HCT116 (cell line): Measurements from ENCODE around the gene IFI30. TPM values are rescaled to one million over a fixed set of nuclear protein-coding genes. Genes with fewer than 3 reads are reported as not detected.

Experiments used
- ATAC-seq: fragments of 200-7000 bp; cut with Tn5 transposase; 2 replicates; pipeline ENCODE4 v1.9.1; 2020; ENCODE audit warnings: mild to moderate bottlenecking, moderate library complexity
- BruUV-seq: library from RNA; stranded (reverse); fragments of 400-500 nt; replicated peaks from 2 replicates; lab custom pipeline; 2021; lab: Mats Ljungman, UMichigan
- CTCF ChIA-PET: fragments of 300-600 bp; sonication (Branson Sonifier 250); formaldehyde crosslinking; loops from one replicate; lab custom pipeline; 2021; ENCODE audit warnings: antibody characterized with exemption; lab: Charles Lee
- POLR2A ChIA-PET: fragments of 300-600, 350-600 bp; sonication (Branson Sonifier 250); formaldehyde crosslinking; loops from one replicate; lab custom pipeline; 2021; ENCODE audit warnings: antibody characterized with exemption; lab: Charles Lee
- RAD21 ChIA-PET, 2 experiments: fragments of 300-600 bp; sonication (Branson Sonifier 250); formaldehyde crosslinking; loops; one replicate each; lab custom pipeline; 2023; ENCODE audit warnings: low total read pairs in 2 of 2; ENCODE audit not compliant: uncharacterized antibody in 2 of 2, unreplicated experiment in 2 of 2, low non-redundant PET in 1 of 2; lab: Charles Lee
- DNase-seq: peaks from one replicate; pipeline ENCODE4 v3.0.0-alpha.2; 2010; ENCODE audit warnings: low read depth, low spot score
- H2AFZ ChIP-seq: fragments of 200-600 bp; shearing (Covaris generic), sonication (generic); 2 replicates; pipeline ENCODE4 v1.6.1; 2017; ENCODE audit warnings: low read depth, mixed run types, mixed read lengths, antibody characterized with exemption, low read length; ENCODE audit not compliant: poor library complexity, severe bottlenecking
- H3K27ac ChIP-seq: 2 replicates; pipeline ENCODE4 v1.5.1; 2012; ENCODE audit warnings: low read depth, low read length
- H3K27me3 ChIP-seq: fragments of 200-600 bp; sonication (generic); 2 replicates; pipeline ENCODE4 v1.6.1; 2016; ENCODE audit warnings: mixed run types, low read length, mixed read lengths; ENCODE audit not compliant: insufficient read depth
- H3K36me3 ChIP-seq, 2 experiments: fragments of 200-500 bp in 1 of 2; fragments of 200-600 bp in 1 of 2; sonication (Bioruptor generic) in 1 of 2; sonication (generic) in 1 of 2; 2 replicates each; pipeline versions ENCODE4 v1.5.1 to v1.6.1; 2014 to 2016; ENCODE audit warnings: low read length in 2 of 2, inconsistent platforms in 1 of 2, mixed read lengths in 1 of 2, mixed run types in 1 of 2; ENCODE audit not compliant: insufficient read depth in 2 of 2, control insufficient read depth in 1 of 2
- H3K4me1 ChIP-seq, 2 experiments: fragments of 200-600 bp in 1 of 2; sonication (generic) in 1 of 2; 2 replicates each; pipeline versions ENCODE4 v1.5.1 to v1.6.1; 2012 to 2017; ENCODE audit warnings: low read length in 2 of 2, inconsistent platforms in 1 of 2, mild to moderate bottlenecking in 1 of 2, mixed read lengths in 1 of 2, mixed run types in 1 of 2, moderate library complexity in 1 of 2; ENCODE audit not compliant: insufficient read depth in 2 of 2, control insufficient read depth in 1 of 2
- H3K4me2 ChIP-seq: fragments of 200-600 bp; sonication (generic); 2 replicates; pipeline ENCODE4 v1.6.1; 2017; ENCODE audit warnings: mixed run types, low read length, mixed read lengths
- H3K4me3 ChIP-seq, 2 experiments: fragments of 200-600 bp in 1 of 2; sonication (generic) in 1 of 2; replicated peaks in 1 of 2; 2 replicates each; pipeline ENCODE4 v1.5.1; 2011 to 2016; ENCODE audit warnings: low read length in 2 of 2, control low read depth in 1 of 2, low read depth in 1 of 2, mild to moderate bottlenecking in 1 of 2, mixed read lengths in 1 of 2, mixed run types in 1 of 2
- H3K79me2 ChIP-seq: fragments of 200-600 bp; sonication (generic); 2 replicates; pipeline ENCODE4 v1.6.1; 2017; ENCODE audit warnings: mild to moderate bottlenecking, mixed run types, low read length, moderate library complexity, mixed read lengths; ENCODE audit not compliant: insufficient read depth
- H3K9ac ChIP-seq: fragments of 200-600 bp; sonication (generic); 2 replicates; pipeline ENCODE4 v1.6.1; 2016; ENCODE audit warnings: low read length, mixed read lengths
- H3K9me2 ChIP-seq: fragments of 200-600 bp; sonication (generic), shearing (Covaris generic); 2 replicates; pipeline ENCODE4 v1.6.1; 2017; ENCODE audit warnings: mixed run types, mild to moderate bottlenecking, moderate library complexity; ENCODE audit not compliant: insufficient read depth
- H3K9me3 ChIP-seq, 2 experiments: fragments of 200-500 bp in 1 of 2; fragments of 200-600 bp in 1 of 2; sonication (Bioruptor generic) in 1 of 2; sonication (generic) in 1 of 2; 2 replicates each; pipeline ENCODE4 v1.6.1; 2014 to 2017; ENCODE audit warnings: low read length in 2 of 2, mixed read lengths in 2 of 2, inconsistent platforms in 1 of 2, low read depth in 1 of 2, mild to moderate bottlenecking in 1 of 2, mixed run types in 1 of 2, moderate library complexity in 1 of 2; ENCODE audit not compliant: control insufficient read depth in 1 of 2, insufficient read depth in 1 of 2
- H4K20me1 ChIP-seq: fragments of 200-600 bp; sonication (generic), shearing (Covaris generic); 2 replicates; pipeline ENCODE4 v1.6.1; 2017; ENCODE audit warnings: mixed run types, mild to moderate bottlenecking, moderate library complexity; ENCODE audit not compliant: insufficient read depth
- EGR1 ChIP-seq: IDR thresholded peaks from 2 replicates; pipeline ENCODE4 v1.6.1; 2012; ENCODE audit warnings: low read depth
- ELF1 ChIP-seq: IDR thresholded peaks from 2 replicates; pipeline ENCODE4 v1.6.1; 2012; ENCODE audit warnings: low read depth, borderline replicate concordance
- ZNF274 ChIP-seq: fragments of 200-500 bp; sonication (Bioruptor generic); IDR thresholded peaks from 2 replicates; pipeline ENCODE4 v1.6.1; 2014; ENCODE audit warnings: mild to moderate bottlenecking, low read depth, low read length, inconsistent platforms
- intact Hi-C: fragments of 100-400 bp; cut with micrococcal nuclease; formaldehyde crosslinking; loops from 2 replicates; pipeline ENCODE4 v1.10.0; 2022
- total RNA-seq: library from RNA; stranded (reverse); gene quantifications from one replicate; pipeline ENCODE4 v1.2.1, GENCODE V29; 2021; ENCODE audit not compliant: unreplicated experiment
- TF ChIP-seq, protein P1 (sequence below), 3 experiments: fragments of 200-600 bp in 1 of 3; sonication (generic) in 1 of 3; IDR thresholded peaks in 2 of 3; conservative IDR thresholded peaks in 1 of 3; 2 replicates each; pipeline ENCODE4 v1.5.1; 2012 to 2017; ENCODE audit warnings: low read depth in 2 of 3, low read length in 2 of 3, antibody characterized with exemption in 1 of 3, borderline replicate concordance in 1 of 3, control low read depth in 1 of 3, mild to moderate bottlenecking in 1 of 3, mixed read lengths in 1 of 3, mixed run types in 1 of 3, moderate library complexity in 1 of 3; ENCODE audit not compliant: insufficient read depth in 1 of 3
- TF ChIP-seq, protein P2 (sequence below): IDR thresholded peaks from 2 replicates; pipeline ENCODE4 v1.6.1; 2011; ENCODE audit warnings: mild to moderate bottlenecking, low read length, moderate library complexity; ENCODE audit not compliant: insufficient replicate concordance; ENCODE audit errors: extremely low read depth

IFI30 gene
- total RNA-seq, 1 experiment from 2014 or later, result 64.6 TPM

DNA sequence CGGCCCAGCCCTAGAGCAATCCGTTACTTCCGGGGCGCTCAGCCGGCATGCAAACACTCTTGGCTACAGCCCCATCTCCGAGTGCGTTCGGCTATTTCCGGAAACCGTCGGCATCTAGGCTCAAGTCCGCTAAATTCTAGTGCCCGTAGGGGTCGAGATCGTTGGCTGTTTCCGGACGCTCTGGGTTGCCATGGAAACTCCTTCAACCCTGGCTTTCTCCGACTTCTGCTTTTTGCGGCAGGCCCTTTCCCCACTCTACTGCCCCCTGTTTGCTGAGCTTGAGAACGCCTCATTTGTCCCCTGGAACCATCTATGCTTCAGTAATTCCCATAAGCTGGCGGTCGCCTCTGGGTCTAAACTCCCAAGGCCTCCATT, 21.2 kb upstream of the IFI30 start:
- TF ChIP-seq ELF1 (no peak; the same call in 1 of the 2 replicates), EGR1 (no peak), ZNF274 (no peak)
- TF ChIP-seq, protein P1, sequence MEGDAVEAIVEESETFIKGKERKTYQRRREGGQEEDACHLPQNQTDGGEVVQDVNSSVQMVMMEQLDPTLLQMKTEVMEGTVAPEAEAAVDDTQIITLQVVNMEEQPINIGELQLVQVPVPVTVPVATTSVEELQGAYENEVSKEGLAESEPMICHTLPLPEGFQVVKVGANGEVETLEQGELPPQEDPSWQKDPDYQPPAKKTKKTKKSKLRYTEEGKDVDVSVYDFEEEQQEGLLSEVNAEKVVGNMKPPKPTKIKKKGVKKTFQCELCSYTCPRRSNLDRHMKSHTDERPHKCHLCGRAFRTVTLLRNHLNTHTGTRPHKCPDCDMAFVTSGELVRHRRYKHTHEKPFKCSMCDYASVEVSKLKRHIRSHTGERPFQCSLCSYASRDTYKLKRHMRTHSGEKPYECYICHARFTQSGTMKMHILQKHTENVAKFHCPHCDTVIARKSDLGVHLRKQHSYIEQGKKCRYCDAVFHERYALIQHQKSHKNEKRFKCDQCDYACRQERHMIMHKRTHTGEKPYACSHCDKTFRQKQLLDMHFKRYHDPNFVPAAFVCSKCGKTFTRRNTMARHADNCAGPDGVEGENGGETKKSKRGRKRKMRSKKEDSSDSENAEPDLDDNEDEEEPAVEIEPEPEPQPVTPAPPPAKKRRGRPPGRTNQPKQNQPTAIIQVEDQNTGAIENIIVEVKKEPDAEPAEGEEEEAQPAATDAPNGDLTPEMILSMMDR (IDR thresholded peaks at IDR 0.05 in 2 of 3, conservative IDR thresholded peaks at IDR 0.05 in 1 of 3; ENCODE audit: borderline replicate concordance in 1 of 3, insufficient read depth in 1 of 3, low read depth in 2 of 3, low read length in 2 of 3), result peak in 2 of 3 experiments; percentile 57 to 61; a peak in 5 of 6 replicates
- TF ChIP-seq, protein P2, sequence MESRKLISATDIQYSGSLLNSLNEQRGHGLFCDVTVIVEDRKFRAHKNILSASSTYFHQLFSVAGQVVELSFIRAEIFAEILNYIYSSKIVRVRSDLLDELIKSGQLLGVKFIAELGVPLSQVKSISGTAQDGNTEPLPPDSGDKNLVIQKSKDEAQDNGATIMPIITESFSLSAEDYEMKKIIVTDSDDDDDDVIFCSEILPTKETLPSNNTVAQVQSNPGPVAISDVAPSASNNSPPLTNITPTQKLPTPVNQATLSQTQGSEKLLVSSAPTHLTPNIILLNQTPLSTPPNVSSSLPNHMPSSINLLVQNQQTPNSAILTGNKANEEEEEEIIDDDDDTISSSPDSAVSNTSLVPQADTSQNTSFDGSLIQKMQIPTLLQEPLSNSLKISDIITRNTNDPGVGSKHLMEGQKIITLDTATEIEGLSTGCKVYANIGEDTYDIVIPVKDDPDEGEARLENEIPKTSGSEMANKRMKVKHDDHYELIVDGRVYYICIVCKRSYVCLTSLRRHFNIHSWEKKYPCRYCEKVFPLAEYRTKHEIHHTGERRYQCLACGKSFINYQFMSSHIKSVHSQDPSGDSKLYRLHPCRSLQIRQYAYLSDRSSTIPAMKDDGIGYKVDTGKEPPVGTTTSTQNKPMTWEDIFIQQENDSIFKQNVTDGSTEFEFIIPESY, result peak; percentile 30
- TF ChIP-seq, all 23 proteins: peak for 2
- POLR2A ChIA-PET, result interaction anchor here (0.7 to 1.6 kb wide), 2 partner anchors 39 to 129 kb away, joined by 3 to 4 read pairs; partner anchors contain the start of gene JUND
- peak overlapping the region; percentile 85 for H3K27ac ChIP-seq
- H4K20me1 ChIP-seq, result no peaks in the 10 kb centered on the region
- intact Hi-C loops, result loop anchor here (1.0 to 10.0 kb wide), 2 partner anchors 35 to 148 kb away; partner anchors contain the start of gene ARRDC2
- H3K9me3 ChIP-seq, result no peaks in the 10 kb centered on the region
- no peak overlapping the region for H2AFZ ChIP-seq
- CTCF ChIA-PET, result interaction anchor here (0.7 to 1.5 kb wide), 7 partner anchors 16 to 261 kb away, joined by 3 to 11 read pairs (median 3); partner anchors contain the start of gene MPV17L2
- peaks cover 35% of the 10 kb centered on the region for H3K79me2 ChIP-seq
- peak overlapping the region; percentile 99 for H3K4me2 ChIP-seq
- peaks cover 32 to 44% of the 10 kb centered on the region in 2 experiments for H3K4me1 ChIP-seq
- ATAC-seq, result peak; percentile 65
- H3K36me3 ChIP-seq, result peaks cover 0 to 11% of the 10 kb centered on the region in 2 experiments; a peak in 2 of 4 replicates
- no peaks in the 10 kb centered on the region for H3K27me3 ChIP-seq
- peak; percentile 96 for DNase-seq
- TSS peak; percentile 91 for BruUV-seq
- H3K9me2 ChIP-seq, result no peaks in the 10 kb centered on the region
- RAD21 ChIA-PET, result no interaction called here
- H3K9ac ChIP-seq, result peak overlapping the region; percentile 98
- peak overlapping the region; percentile 49 to 83 for H3K4me3 ChIP-seq
